Fibroblast of the aortic adventitia (primary cell): ENCODE results near the gene PLXNA2. TPM values are rescaled to one million over a fixed set of nuclear protein-coding genes. Genes with fewer than 3 reads are reported as not detected.
A peak's percentile ranks its signal among the peaks of the same experiment; 100 is the strongest.

ENCODE experiments used
- DNase-seq: peaks from one replicate; pipeline ENCODE4 v3.0.0-alpha.2; 2010; ENCODE audit warnings: low read depth
- H3K4me3 ChIP-seq: 2 replicates; pipeline ENCODE4 v1.5.1; 2011; ENCODE audit warnings: low read depth, mild to moderate bottlenecking, control low read depth, low read length, moderate library complexity
- CTCF ChIP-seq: IDR thresholded peaks from 2 replicates; pipeline ENCODE4 v1.5.1; 2011; ENCODE audit warnings: mild to moderate bottlenecking, low read length, control low read depth, inconsistent platforms; ENCODE audit not compliant: insufficient read depth
- total RNA-seq: library from RNA; depleted of rRNA; stranded (reverse); fragments of >200 nt; gene quantifications from 2 replicates; pipeline ENCODE4 v1.2.3, GENCODE V29; 2012; ENCODE audit warnings: low replicate concordance

PLXNA2 gene
- total RNA-seq, 1 donor, result 8.0 TPM

- DNase-seq, result no peak
- no peak for TF ChIP-seq CTCF
- no peak overlapping the region for H3K4me3 ChIP-seq
These were observed 195.3 kb downstream of the PLXNA2 start for GRCh38 chr1:208048904-208049303.

GRCh38 chr1:208047975-208048374, 196.2 kb downstream of the PLXNA2 start:
- no peak for TF ChIP-seq CTCF
- DNase-seq, result peak; percentile 49

GRCh38 chr1:208047476-208047934, 196.7 kb downstream of the PLXNA2 start:
- TF ChIP-seq CTCF, result no peak
- peak; percentile 65 for DNase-seq
- no peak overlapping the region for H3K4me3 ChIP-seq

More at GRCh38 chr1:208047975-208048374, 196.2 kb downstream of the PLXNA2 start:
- H3K4me3 ChIP-seq, result no peak overlapping the region

GRCh38 chr1:208045463-208046260, 198.5 kb downstream of the PLXNA2 start:
- DNase-seq, result no peak
- TF ChIP-seq CTCF, result no peak
- no peak overlapping the region for H3K4me3 ChIP-seq

- no peak overlapping the region for H3K4me3 ChIP-seq
- DNase-seq, result no peak
- no peak for TF ChIP-seq CTCF
These were observed 199.4 kb downstream of the PLXNA2 start for GRCh38 chr1:208044589-208045462.

- H3K4me3 ChIP-seq, result no peak overlapping the region
- DNase-seq, result no peak
- no peak for TF ChIP-seq CTCF
These were observed 200.4 kb downstream of the PLXNA2 start for GRCh38 chr1:208043691-208044181.
